Measurements from ENCODE around the gene DNAJB2. TPM values are rescaled to one million over a fixed set of nuclear protein-coding genes. Genes with fewer than 3 reads are reported as not detected.

Gene DNAJB2
- total and polyA plus RNA-seq, 4 donors: 63.7 to 79.6 (median 75.3) TPM

DNA sequence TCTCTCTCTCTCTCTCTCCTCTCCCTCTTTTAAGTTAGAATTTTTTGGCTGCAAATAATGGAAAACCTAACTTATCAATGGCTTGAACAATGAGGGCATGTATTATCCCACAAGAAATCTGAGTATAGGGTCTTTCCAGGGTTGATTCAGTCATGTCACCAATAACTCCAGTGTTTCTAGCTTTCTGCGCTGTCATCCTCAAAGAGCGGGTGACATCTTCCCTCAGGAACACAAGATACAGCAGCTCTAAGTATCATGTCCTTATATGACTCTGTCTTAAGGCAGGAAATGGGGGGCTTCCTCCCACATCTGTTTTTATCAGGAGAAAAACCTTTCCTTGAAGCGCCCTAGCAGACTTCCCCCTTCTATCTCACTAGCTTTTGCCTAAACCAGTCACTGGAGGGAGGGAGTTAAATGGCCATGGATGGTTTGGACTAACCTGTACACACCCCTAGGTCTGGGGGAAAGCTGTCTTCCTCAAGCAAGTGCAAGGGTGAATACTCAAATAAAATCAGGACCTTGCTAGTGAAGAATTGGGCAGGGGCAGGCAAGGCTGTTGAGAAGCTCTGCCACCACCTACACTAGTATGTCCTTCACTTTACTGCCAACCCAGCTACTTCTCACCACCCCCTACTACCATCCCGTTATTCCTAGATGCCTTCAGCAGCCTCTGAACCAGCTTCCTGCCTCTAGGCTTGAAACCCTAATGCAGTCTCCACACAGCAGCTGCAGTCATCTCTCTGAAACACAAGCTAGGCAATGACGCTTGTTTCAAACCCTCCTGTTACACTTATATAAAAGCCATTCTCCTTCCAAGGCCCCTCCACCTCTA is 17.9 kb upstream of the DNAJB2 start:
- Histone ChIP-seq H3K27ac (ENCODE audit: low read depth in 1 of 2, low read length in 1 of 2) (no peak overlapping the region), H3K4me1 (ENCODE audit: control insufficient read depth in 5 of 5, insufficient read depth in 5 of 5, low read length in 5 of 5) (no peaks in the 10 kb centered on the region), H3K27me3 (ENCODE audit: control insufficient read depth in 3 of 3, insufficient read depth in 3 of 3, low read length in 2 of 3) (peaks cover 0 to 13% (median 12%) of the 10 kb centered on the region in 3 donors), H3K9ac (ENCODE audit: insufficient read depth in 1 of 2, low read length in 2 of 2) (no peak overlapping the region), H3K36me3 (ENCODE audit: control insufficient read depth in 4 of 4, insufficient read depth in 4 of 4, low read length in 4 of 4) (no peaks in the 10 kb centered on the region), H3K9me3 (ENCODE audit: control insufficient read depth in 4 of 4, insufficient read depth in 3 of 4, low read length in 3 of 4) (no peaks in the 10 kb centered on the region), H3K4me3 (no peak overlapping the region)
- 45 to 56% methylated on average over 5 of the region's 5 CpGs for whole genome bisulfite sequencing, 2 donors
- no peak for TF ChIP-seq CTCF (IDR thresholded peaks at IDR 0.05; ENCODE audit: control extremely low read depth, extremely low read depth)
- no peak for ATAC-seq (ENCODE audit: insufficient read depth, low FRiP score)
- DNase-seq: no peak

- H3K27me3 ChIP-seq (ENCODE audit: control insufficient read depth in 3 of 3, insufficient read depth in 3 of 3, low read length in 2 of 3): peaks cover 0 to 3% (median 0%) of the 10 kb centered on the region in 3 donors
- no peak for ATAC-seq (ENCODE audit: insufficient read depth, low FRiP score)
- no peaks in the 10 kb centered on the region for H3K4me1 ChIP-seq (ENCODE audit: control insufficient read depth in 5 of 5, insufficient read depth in 5 of 5, low read length in 5 of 5)
- H3K27ac ChIP-seq (ENCODE audit: low read depth in 1 of 2, low read length in 1 of 2): no peak overlapping the region
- no peak for TF ChIP-seq CTCF (IDR thresholded peaks at IDR 0.05; ENCODE audit: control extremely low read depth, extremely low read depth)
- no peak for DNase-seq
- peaks cover 0 to 2% (median 0%) of the 10 kb centered on the region in 4 donors for H3K9me3 ChIP-seq (ENCODE audit: control insufficient read depth in 4 of 4, insufficient read depth in 3 of 4, low read length in 3 of 4)
- H3K36me3 ChIP-seq (ENCODE audit: control insufficient read depth in 4 of 4, insufficient read depth in 4 of 4, low read length in 4 of 4): no peaks in the 10 kb centered on the region
- H3K9ac ChIP-seq (ENCODE audit: insufficient read depth in 1 of 2, low read length in 2 of 2): no peak overlapping the region
- WGBS, 2 donors: 76 to 88% methylated on average over 5 of the region's 5 CpGs
- H3K4me3 ChIP-seq: no peak overlapping the region
These were observed 12.9 kb upstream of the DNAJB2 start for GRCh38 chr2:219266232-219266631.

- TF ChIP-seq CTCF (IDR thresholded peaks at IDR 0.05; ENCODE audit: control extremely low read depth, extremely low read depth): no peak
- H3K27ac ChIP-seq (ENCODE audit: low read depth in 1 of 2, low read length in 1 of 2): no peak overlapping the region
- no peaks in the 10 kb centered on the region for H3K27me3 ChIP-seq (ENCODE audit: control insufficient read depth in 3 of 3, insufficient read depth in 3 of 3, low read length in 2 of 3)
- H3K9ac ChIP-seq (ENCODE audit: insufficient read depth in 1 of 2, low read length in 2 of 2): no peak overlapping the region
- 75% methylated on average over 1 of the region's 1 CpG; no CpG with 5 or more reads in 1 of the 2 donors for WGBS, 2 donors
- no peaks in the 10 kb centered on the region for H3K4me1 ChIP-seq (ENCODE audit: control insufficient read depth in 5 of 5, insufficient read depth in 5 of 5, low read length in 5 of 5)
- peaks cover 0 to 2% (median 0%) of the 10 kb centered on the region in 4 donors for H3K9me3 ChIP-seq (ENCODE audit: control insufficient read depth in 4 of 4, insufficient read depth in 3 of 4, low read length in 3 of 4)
- H3K4me3 ChIP-seq: no peak overlapping the region
- no peaks in the 10 kb centered on the region for H3K36me3 ChIP-seq (ENCODE audit: control insufficient read depth in 4 of 4, insufficient read depth in 4 of 4, low read length in 4 of 4)
- DNase-seq (no peak), ATAC-seq (ENCODE audit: insufficient read depth, low FRiP score) (no peak)
These were observed 12.3 kb upstream of the DNAJB2 start for GRCh38 chr2:219266886-219267285.

Measured in lung (tissue), 12 donors.